Measurements from ENCODE around the gene TRPM1.

Gene TRPM1

DNA sequence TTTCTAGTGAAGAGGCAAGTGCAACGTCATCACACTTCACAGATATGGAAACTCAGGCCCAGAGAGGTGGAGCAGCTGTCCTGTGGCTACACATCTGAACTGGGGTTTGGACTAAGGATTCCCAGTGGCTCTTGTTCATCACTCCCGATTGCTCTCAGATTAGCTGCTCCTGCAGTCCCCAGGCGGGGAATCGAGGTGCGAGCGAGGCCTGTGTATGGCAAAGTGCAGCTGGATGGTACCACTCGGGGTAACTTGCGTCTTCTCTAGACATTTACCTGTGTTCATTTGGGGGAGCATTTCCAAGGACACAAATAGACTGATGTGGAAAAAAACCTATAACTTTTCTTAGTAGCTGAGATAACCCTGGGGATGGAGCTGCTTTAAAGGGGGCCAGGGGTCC is 45.9 kb upstream of the TRPM1 start:
- DNase-seq (ENCODE audit: extremely low spot score): no peak
- TF ChIP-seq, protein P1, sequence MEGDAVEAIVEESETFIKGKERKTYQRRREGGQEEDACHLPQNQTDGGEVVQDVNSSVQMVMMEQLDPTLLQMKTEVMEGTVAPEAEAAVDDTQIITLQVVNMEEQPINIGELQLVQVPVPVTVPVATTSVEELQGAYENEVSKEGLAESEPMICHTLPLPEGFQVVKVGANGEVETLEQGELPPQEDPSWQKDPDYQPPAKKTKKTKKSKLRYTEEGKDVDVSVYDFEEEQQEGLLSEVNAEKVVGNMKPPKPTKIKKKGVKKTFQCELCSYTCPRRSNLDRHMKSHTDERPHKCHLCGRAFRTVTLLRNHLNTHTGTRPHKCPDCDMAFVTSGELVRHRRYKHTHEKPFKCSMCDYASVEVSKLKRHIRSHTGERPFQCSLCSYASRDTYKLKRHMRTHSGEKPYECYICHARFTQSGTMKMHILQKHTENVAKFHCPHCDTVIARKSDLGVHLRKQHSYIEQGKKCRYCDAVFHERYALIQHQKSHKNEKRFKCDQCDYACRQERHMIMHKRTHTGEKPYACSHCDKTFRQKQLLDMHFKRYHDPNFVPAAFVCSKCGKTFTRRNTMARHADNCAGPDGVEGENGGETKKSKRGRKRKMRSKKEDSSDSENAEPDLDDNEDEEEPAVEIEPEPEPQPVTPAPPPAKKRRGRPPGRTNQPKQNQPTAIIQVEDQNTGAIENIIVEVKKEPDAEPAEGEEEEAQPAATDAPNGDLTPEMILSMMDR (IDR thresholded peaks at IDR 0.05; ENCODE audit: control extremely low read depth, extremely low read depth, low read depth, missing control alignments): no peak
- ChIA-PET CTCF (interaction anchor here (1.0 to 2.4 kb wide), 4 partner anchors 9 to 253 kb away, joined by 3 to 12 read pairs (median 4); no protein-coding TSS in a partner anchor), POLR2A (no interaction called here)

DNA sequence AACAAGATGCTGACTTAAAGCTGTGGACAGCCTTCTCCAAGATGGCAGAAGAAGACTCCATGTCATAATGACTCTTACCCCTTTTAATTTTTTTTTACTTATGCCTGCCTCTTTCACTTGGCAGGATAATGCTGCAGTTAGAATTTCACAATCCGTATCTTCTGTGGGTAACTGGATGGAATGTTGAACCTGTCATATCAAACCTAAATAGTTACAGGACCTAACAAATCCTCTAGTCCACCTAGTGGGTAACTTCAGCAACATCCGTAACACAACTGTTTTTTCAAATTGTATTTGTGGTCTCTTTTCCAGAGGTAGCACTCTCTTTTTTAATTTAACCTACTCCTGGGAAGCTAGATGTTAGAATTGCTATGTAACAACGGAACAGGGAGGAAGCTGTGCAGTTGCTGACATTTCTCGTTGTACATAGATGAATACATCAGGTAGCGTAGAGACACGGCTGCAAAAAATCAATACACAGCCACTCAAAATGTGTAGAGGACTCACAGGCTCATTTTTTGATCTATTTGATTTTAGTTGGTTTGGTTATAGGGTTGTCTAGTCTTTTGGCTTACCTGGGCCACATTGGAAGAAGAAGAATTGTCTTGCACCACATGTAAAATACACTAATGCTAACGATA is 43.9 kb upstream of the TRPM1 start:
- ChIA-PET CTCF (no interaction called here), POLR2A (no interaction called here)
- DNase-seq (ENCODE audit: extremely low spot score): no peak
- TF ChIP-seq, protein P1 (IDR thresholded peaks at IDR 0.05; ENCODE audit: control extremely low read depth, extremely low read depth, low read depth, missing control alignments): no peak

DNA sequence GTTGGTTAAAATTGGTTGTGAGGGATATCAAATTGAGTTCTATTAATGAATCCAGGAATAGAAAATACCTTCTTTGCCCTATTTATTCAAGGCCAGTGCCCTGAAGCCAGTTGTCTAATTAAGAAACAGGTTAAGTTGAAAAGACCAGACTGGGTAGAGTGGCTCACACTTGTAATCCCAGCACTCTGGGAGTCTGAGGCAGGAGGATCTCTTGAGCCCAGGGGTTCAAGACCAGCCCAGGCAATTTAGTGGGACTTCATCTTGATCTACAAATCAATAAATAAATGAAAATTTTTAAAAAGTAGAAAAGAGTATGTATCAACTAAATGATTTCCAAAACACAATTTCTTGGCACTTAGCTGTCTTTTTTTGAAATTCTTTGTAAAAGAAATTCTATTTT is 40.3 kb upstream of the TRPM1 start:
- CTCF ChIA-PET: interaction anchor here (5.3 kb wide), 1 partner anchor 13 kb away, joined by 36 read pairs; no protein-coding TSS in a partner anchor
- TF ChIP-seq, protein P1 (IDR thresholded peaks at IDR 0.05; ENCODE audit: control extremely low read depth, extremely low read depth, low read depth, missing control alignments): no peak
- DNase-seq (ENCODE audit: extremely low spot score): no peak
- POLR2A ChIA-PET: no interaction called here

DNA sequence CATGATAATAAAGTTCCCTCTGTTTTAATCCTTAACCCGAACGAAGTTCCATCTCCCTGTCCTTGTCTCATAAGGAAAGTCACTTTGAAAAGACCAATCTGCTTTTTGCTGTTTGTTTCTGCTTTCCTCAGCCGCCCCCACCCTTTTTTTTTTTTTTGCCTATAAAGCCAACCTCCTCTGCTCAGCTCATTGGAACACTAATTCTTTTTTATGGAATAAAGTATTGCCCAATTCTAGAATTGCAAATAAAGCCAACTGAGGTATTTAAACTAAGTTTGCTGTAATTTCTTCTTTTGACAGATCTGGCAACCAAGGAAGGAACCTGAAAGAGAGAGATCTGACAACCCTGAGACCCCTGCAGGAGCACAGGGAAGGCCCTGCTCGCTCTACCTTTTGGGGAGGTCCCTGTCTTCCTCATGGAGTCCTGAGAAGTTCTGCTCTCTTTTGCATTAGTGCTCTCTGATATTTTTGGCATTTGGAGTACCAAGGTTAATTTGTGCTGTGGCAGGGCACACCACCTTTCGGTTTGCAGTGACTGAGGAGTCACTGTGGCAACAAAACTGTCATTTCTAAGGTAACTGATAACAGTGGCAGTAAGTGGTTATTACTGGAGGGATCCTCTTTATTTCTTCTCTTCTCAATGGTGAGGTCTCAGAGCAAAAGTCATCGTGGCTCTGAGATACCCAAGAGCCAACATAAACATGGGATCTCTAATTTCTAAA is 35.2 kb upstream of the TRPM1 start:
- DNase-seq (ENCODE audit: extremely low spot score): no peak
- POLR2A ChIA-PET: no interaction called here
- CTCF ChIA-PET: interaction anchor here (5.3 kb wide), 1 partner anchor 8 kb away, joined by 36 read pairs; no protein-coding TSS in a partner anchor
- TF ChIP-seq, protein P1 (IDR thresholded peaks at IDR 0.05; ENCODE audit: control extremely low read depth, extremely low read depth, low read depth, missing control alignments): no peak

DNA sequence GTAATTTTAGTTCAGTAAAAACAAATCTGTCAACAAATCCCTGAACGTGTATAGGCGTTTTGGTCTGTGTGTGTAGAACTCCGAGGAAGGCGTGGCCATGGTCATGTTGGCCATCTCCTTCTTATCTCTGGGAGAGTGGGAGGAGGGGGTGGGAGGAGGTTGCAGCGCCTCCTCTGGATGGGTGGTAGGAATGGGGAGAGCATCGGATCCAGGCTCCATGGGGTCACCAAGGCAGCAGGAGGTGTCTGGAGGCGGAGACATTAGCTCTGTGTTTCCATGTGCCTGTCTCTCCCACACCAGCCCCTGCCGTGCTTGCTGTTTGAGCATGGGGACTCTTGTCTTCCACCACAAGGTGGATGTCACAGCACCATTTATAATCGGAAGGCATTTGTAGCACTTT is 34.5 kb upstream of the TRPM1 start:
- ChIA-PET CTCF (no interaction called here), POLR2A (no interaction called here)
- TF ChIP-seq, protein P1 (IDR thresholded peaks at IDR 0.05; ENCODE audit: control extremely low read depth, extremely low read depth, low read depth, missing control alignments): no peak
- no peak for DNase-seq (ENCODE audit: extremely low spot score)

DNA sequence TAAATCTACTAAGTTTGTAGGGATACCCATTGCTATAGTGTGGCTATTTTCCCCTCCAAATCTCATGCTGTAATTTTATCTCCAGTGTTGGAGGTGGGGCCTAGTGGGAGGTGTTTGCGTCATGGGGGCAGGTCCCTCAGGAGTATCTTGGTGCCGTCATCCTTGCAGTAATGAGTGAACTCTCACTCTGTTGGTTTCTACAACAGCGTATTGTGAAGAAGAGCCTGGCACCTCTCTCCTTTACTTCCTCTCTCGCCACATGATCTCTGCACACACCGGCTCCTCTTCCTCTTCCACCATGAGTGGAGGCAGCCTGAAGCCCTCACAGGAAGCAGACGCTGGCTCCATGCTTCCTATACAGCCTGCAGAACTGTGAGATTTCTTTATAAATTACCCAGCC is 34.0 kb upstream of the TRPM1 start:
- CTCF ChIA-PET: no interaction called here
- TF ChIP-seq, protein P1 (IDR thresholded peaks at IDR 0.05; ENCODE audit: control extremely low read depth, extremely low read depth, low read depth, missing control alignments): no peak
- DNase-seq (ENCODE audit: extremely low spot score): no peak

More for the DNA sequence above, 34.0 kb upstream of the TRPM1 start:
- POLR2A ChIA-PET: no interaction called here
